Endothelial cell of umbilical vein (primary cell): ENCODE results near the gene ABI3. TPM values are rescaled to one million over a fixed set of nuclear protein-coding genes. Genes with fewer than 3 reads are reported as not detected.

ENCODE experiments used
- BruUV-seq: library from RNA; stranded (reverse); fragments of 400-500 nt; replicated peaks from 2 replicates; lab custom pipeline; 2021; lab: Mats Ljungman, UMichigan
- CTCF ChIA-PET: fragments of 300-600, 350-600 bp; sonication (Branson Sonifier 250); formaldehyde crosslinking; loops from one replicate; lab custom pipeline; 2021; ENCODE audit warnings: antibody characterized with exemption, inconsistent platforms; lab: Charles Lee
- POLR2A ChIA-PET: fragments of 300-600, 350-600 bp; sonication (Branson Sonifier 250); formaldehyde crosslinking; loops from one replicate; lab custom pipeline; 2021; ENCODE audit warnings: antibody characterized with exemption, inconsistent platforms; lab: Charles Lee
- DNase-seq: peaks from one replicate; pipeline ENCODE4 v3.0.0-alpha.2; 2011; ENCODE audit warnings: low read depth, low spot score
- FAIRE-seq: peaks from 2 replicates; lab custom pipeline; 2011; peaks lifted over from hg19 to GRCh38; lab: Jason Lieb, UNC
- H2AFZ ChIP-seq: 2 replicates; pipeline ENCODE4 v1.6.0; 2012; ENCODE audit warnings: low read depth, low read length, control low read depth, inconsistent platforms
- H3K27ac ChIP-seq: 2 replicates; pipeline ENCODE4 v1.5.1; 2011; ENCODE audit warnings: low read depth, mild to moderate bottlenecking, control low read depth, low read length, moderate library complexity; ENCODE audit not compliant: insufficient read depth
- H3K27me3 ChIP-seq, 2 experiments: 2 replicates each; pipeline versions ENCODE4 v1.6.0 to v1.6.1; 2011; ENCODE audit warnings: low read length in 2 of 2, mixed read lengths in 1 of 2; ENCODE audit not compliant: control insufficient read depth in 2 of 2, insufficient read depth in 2 of 2
- H3K36me3 ChIP-seq, 2 experiments: 2 replicates in 1 of 2; 3 replicates in 1 of 2; pipeline ENCODE4 v1.5.1; 2011; ENCODE audit warnings: low read length in 2 of 2, mild to moderate bottlenecking in 1 of 2, moderate library complexity in 1 of 2; ENCODE audit not compliant: control insufficient read depth in 2 of 2, insufficient read depth in 2 of 2; ENCODE audit errors: extremely low read depth in 1 of 2
- H3K4me1 ChIP-seq: 3 replicates; pipeline ENCODE4 v1.5.1; 2011; ENCODE audit warnings: mild to moderate bottlenecking, low read length; ENCODE audit not compliant: control insufficient read depth, insufficient read depth; ENCODE audit errors: extremely low read depth
- H3K4me2 ChIP-seq: 2 replicates; pipeline ENCODE4 v1.6.1; 2011; ENCODE audit warnings: low read length, control low read depth, mixed read lengths; ENCODE audit not compliant: insufficient read depth
- H3K4me3 ChIP-seq, 3 experiments: fragments of 200-600 bp in 1 of 3; sonication (generic), shearing (Covaris generic) in 1 of 3; replicated peaks in 1 of 3; 2 replicates each; pipeline ENCODE4 v1.5.1; 2011 to 2016; ENCODE audit warnings: control low read depth in 3 of 3, low read length in 3 of 3, mild to moderate bottlenecking in 2 of 3, inconsistent platforms in 1 of 3, low read depth in 1 of 3, moderate library complexity in 1 of 3; ENCODE audit not compliant: insufficient read depth in 1 of 3
- H3K79me2 ChIP-seq: 2 replicates; pipeline ENCODE4 v1.6.0; 2012; ENCODE audit warnings: low read length, inconsistent platforms; ENCODE audit not compliant: control insufficient read depth, insufficient read depth
- H3K9ac ChIP-seq: replicated peaks from 2 replicates; pipeline ENCODE3; 2011; ENCODE audit warnings: low read length, control low read depth; ENCODE audit not compliant: insufficient read depth; ENCODE audit errors: extremely low read depth
- H3K9me1 ChIP-seq: replicated peaks from 3 replicates; pipeline ENCODE4 v1.6.0; 2011; ENCODE audit warnings: mild to moderate bottlenecking, low read length; ENCODE audit not compliant: control insufficient read depth, insufficient read depth; ENCODE audit errors: extremely low read depth
- H3K9me3 ChIP-seq: replicated peaks from 2 replicates; pipeline ENCODE4 v1.5.1; 2012; ENCODE audit warnings: low read length, inconsistent platforms; ENCODE audit not compliant: control insufficient read depth, insufficient read depth
- H4K20me1 ChIP-seq: replicated peaks from 2 replicates; pipeline ENCODE3; 2011; ENCODE audit warnings: mild to moderate bottlenecking, low read length; ENCODE audit not compliant: control insufficient read depth, insufficient read depth; ENCODE audit errors: extremely low read depth
- EZH2 ChIP-seq: IDR thresholded peaks from 2 replicates; pipeline ENCODE4 v1.6.1; 2012; ENCODE audit warnings: borderline replicate concordance, low read depth, mild to moderate bottlenecking, moderate library complexity, low read length, inconsistent platforms; ENCODE audit not compliant: severe bottlenecking
- FOS ChIP-seq: IDR thresholded peaks from 2 replicates; pipeline ENCODE4 v1.6.1; 2011; ENCODE audit warnings: mild to moderate bottlenecking, low read length, moderate library complexity, borderline replicate concordance; ENCODE audit not compliant: insufficient read depth
- GATA2 ChIP-seq: IDR thresholded peaks from 2 replicates; pipeline ENCODE4 v1.7.0; 2011; ENCODE audit warnings: low read depth, mild to moderate bottlenecking, moderate library complexity, mixed read lengths, low read length; ENCODE audit not compliant: insufficient read length, insufficient read depth
- JUN ChIP-seq: IDR thresholded peaks from 2 replicates; pipeline ENCODE4 v1.6.1; 2011; ENCODE audit warnings: borderline replicate concordance, low read depth; ENCODE audit not compliant: insufficient read length, insufficient read depth
- MAX ChIP-seq: IDR thresholded peaks from 2 replicates; pipeline ENCODE4 v1.6.1; 2011; ENCODE audit not compliant: insufficient read depth, insufficient read length
- MYC ChIP-seq: IDR thresholded peaks from one replicate; pipeline ENCODE4 v1.6.1; 2011; ENCODE audit warnings: mild to moderate bottlenecking, low read depth, low read length
- POLR2A ChIP-seq: IDR thresholded peaks from 2 replicates; pipeline ENCODE4 v1.6.1; 2012; ENCODE audit warnings: low read depth, mild to moderate bottlenecking, control low read depth, low read length
- POLR2AphosphoS5 ChIP-seq: IDR thresholded peaks from 2 replicates; pipeline ENCODE4 v1.6.1; 2012; ENCODE audit warnings: low read depth, mild to moderate bottlenecking, control low read depth, low read length, moderate library complexity; ENCODE audit not compliant: insufficient read depth
- dilution Hi-C: fragments of 300-500 bp; cut with MboI; formaldehyde crosslinking; loops from one replicate; pipeline ENCODE4 v1.15.0; 2019; ENCODE audit warnings: low sequenced_read_pairs; ENCODE audit not compliant: extremely low pct_ligation_motif_present
- intact Hi-C: fragments of 100-400 bp; cut with micrococcal nuclease; formaldehyde crosslinking; loops from one replicate; pipeline ENCODE4 v1.10.0; 2022
- polyA plus RNA-seq, 4 experiments: library from polyadenylated mRNA; depleted of rRNA in 3 of 4; stranded (reverse) in 3 of 4; unstranded in 1 of 4; fragments of >200 nt; gene quantifications; 2 replicates each; pipeline versions ENCODE4 v1.2.1 to v1.2.3, GENCODE V29; 2011 to 2012; ENCODE audit warnings: missing spikeins in 1 of 4
- total RNA-seq: library from RNA; stranded (reverse); gene quantifications from 2 replicates; pipeline ENCODE4 v1.2.3, GENCODE V29; 2021
- TF ChIP-seq, protein P1 (sequence below), 2 donors: IDR thresholded peaks; 1 replicate in 1 of 2; 2 replicates in 1 of 2; pipeline ENCODE4 v1.5.1; 2011; ENCODE audit warnings: low read length in 2 of 2, mild to moderate bottlenecking in 2 of 2, moderate library complexity in 2 of 2, control low read depth in 1 of 2, inconsistent platforms in 1 of 2, low read depth in 1 of 2; ENCODE audit not compliant: insufficient read depth in 1 of 2; ENCODE audit errors: extremely low read depth in 1 of 2

ABI3 gene
- total and polyA plus RNA-seq, 2 donors (not counting 3 experiments of a cell fraction or from before 2014, with no cell fraction given): 35.2 to 35.5 TPM

DNA sequence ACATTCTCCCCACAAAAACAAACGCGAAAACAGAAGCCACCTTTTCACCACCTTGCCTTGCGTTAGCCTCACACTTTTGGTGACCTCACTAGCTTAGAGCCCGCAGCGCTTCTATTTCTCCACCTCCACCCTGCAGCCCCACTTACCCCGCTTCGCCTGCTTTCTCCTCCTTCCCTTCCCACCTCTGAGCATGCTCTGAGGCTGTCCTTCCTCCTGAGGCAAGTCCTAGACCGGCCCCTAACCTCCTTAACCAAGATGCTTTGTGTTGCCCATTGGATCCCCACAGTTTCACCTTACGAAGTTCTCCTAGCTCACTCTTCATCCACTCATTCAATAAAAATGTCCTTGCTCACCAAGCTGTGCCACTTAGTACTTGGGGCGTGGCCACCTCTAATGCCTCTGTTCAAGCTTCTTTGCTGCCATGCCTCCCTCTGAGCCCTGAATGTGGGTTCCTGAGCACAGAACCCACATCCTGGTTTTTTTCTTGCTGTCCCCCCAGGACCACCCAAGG, 1.4 kb upstream of the ABI3 start:
- TF ChIP-seq FOS (no peak), MYC (no peak)
- Histone ChIP-seq H3K79me2 (peaks cover 36% of the 10 kb centered on the region), H3K9me1 (no peaks in the 10 kb centered on the region), H3K27me3 (no peaks in the 10 kb centered on the region), H3K36me3 (no peaks in the 10 kb centered on the region), H2AFZ (no peak overlapping the region), H3K27ac (peak overlapping the region; percentile 73), H3K4me1 (peaks cover 55% of the 10 kb centered on the region), H3K4me2 (peak overlapping the region; percentile 88), H3K9ac (no peak overlapping the region), H4K20me1 (no peaks in the 10 kb centered on the region), H3K9me3 (no peaks in the 10 kb centered on the region), H3K4me3 (no peak overlapping the region)
- FAIRE-seq: no peak
- ChIA-PET POLR2A (no interaction called here), CTCF (interaction anchor here (1.0 to 2.9 kb wide), 9 partner anchors 9 to 29 kb away, joined by 3 to 14 read pairs (median 5); no protein-coding TSS in a partner anchor)
- dilution Hi-C loops: no loop called here
- intact Hi-C loops: no loop called here
- no peak for DNase-seq
- no TSS peak for BruUV-seq

DNA sequence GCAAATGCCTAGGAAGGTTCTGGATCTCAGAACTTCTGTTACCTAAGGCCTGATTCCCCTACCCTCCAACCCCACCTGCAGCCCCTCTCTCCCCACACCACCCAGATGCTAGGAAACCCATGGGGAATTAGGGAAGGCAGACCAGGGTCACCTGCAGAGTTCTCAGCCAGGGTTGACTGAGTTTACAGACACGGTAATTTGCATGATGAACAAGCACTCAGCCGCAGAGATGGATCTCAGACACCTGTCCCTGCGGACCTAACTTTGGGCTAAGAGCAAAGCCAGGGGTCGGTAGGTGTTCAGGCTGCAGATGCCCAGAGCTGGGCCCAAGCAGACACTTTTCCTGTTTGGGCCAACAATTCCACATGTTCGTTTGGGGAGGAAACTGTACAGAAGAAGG, 2.9 kb downstream of the ABI3 start:
- H3K27me3 ChIP-seq: no peaks in the 10 kb centered on the region
- dilution Hi-C loops: no loop called here
- H3K79me2 ChIP-seq: peaks cover 49% of the 10 kb centered on the region
- peak overlapping the region; percentile 19 for H3K4me2 ChIP-seq
- peaks cover 63% of the 10 kb centered on the region for H3K4me1 ChIP-seq
- ChIA-PET POLR2A (no interaction called here), CTCF (interaction anchor here (1.0 to 3.7 kb wide), 6 partner anchors 9 to 21 kb away, joined by 3 to 11 read pairs (median 10); no protein-coding TSS in a partner anchor)
- no peak overlapping the region for H3K9ac ChIP-seq
- H4K20me1 ChIP-seq: no peaks in the 10 kb centered on the region
- H3K4me3 ChIP-seq: no peak overlapping the region
- H3K27ac ChIP-seq: no peak overlapping the region
- no peak for TF ChIP-seq POLR2A
- TF ChIP-seq MAX: no peak
- no peak for TF ChIP-seq GATA2
- TF ChIP-seq POLR2AphosphoS5: no peak
- no peak for TF ChIP-seq EZH2
- TF ChIP-seq, protein P1, sequence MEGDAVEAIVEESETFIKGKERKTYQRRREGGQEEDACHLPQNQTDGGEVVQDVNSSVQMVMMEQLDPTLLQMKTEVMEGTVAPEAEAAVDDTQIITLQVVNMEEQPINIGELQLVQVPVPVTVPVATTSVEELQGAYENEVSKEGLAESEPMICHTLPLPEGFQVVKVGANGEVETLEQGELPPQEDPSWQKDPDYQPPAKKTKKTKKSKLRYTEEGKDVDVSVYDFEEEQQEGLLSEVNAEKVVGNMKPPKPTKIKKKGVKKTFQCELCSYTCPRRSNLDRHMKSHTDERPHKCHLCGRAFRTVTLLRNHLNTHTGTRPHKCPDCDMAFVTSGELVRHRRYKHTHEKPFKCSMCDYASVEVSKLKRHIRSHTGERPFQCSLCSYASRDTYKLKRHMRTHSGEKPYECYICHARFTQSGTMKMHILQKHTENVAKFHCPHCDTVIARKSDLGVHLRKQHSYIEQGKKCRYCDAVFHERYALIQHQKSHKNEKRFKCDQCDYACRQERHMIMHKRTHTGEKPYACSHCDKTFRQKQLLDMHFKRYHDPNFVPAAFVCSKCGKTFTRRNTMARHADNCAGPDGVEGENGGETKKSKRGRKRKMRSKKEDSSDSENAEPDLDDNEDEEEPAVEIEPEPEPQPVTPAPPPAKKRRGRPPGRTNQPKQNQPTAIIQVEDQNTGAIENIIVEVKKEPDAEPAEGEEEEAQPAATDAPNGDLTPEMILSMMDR (IDR thresholded peaks at IDR 0.05; ENCODE audit: extremely low read depth in 1 of 2, insufficient read depth in 1 of 2, low read depth in 1 of 2, low read length in 2 of 2): no peak
- TF ChIP-seq MYC: no peak
- TF ChIP-seq FOS: no peak
- no peak for TF ChIP-seq JUN
- peaks cover 0 to 9% of the 10 kb centered on the region in 2 experiments for H3K36me3 ChIP-seq
- intact Hi-C loops: no loop called here
- no TSS peak for BruUV-seq
- FAIRE-seq: no peak
- H3K9me3 ChIP-seq: no peaks in the 10 kb centered on the region
- no peaks in the 10 kb centered on the region for H3K9me1 ChIP-seq
- no peak for DNase-seq
- no peak overlapping the region for H2AFZ ChIP-seq
